ENCODE results near the gene UROC1.
A peak's percentile ranks its signal among the peaks of the same experiment; 100 is the strongest.

Gene UROC1

DNA sequence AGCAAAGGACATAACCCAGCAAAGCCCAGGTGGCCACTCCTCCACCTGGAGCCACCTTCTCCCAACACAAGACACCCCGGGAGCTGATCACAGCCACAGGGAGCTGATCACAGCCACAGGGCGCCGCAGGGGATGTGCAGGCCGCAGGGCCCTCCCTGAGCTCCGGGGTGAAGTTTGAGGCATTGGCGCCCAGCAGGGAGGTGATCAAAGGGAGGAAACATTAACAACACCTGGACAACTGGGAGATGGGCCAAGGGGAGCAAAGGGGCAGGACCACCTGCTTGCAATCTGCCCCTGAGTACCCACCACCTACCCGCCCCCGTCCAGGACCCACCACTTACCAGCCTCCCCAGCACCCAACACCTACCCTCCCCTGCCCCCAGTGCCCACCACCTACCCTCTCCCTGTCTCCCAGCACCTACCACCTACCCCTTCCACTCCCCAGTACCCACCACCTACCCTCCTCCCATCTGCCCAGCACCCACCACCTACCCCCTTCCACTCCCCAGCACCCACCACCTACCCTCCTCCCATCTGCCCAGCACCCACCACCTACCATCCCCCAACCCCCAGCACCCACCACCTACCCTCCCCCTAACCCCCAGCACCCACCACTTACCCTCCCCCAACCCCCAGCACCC is 2.4 kb downstream of the UROC1 start:
- no peak for DNase-seq

DNA sequence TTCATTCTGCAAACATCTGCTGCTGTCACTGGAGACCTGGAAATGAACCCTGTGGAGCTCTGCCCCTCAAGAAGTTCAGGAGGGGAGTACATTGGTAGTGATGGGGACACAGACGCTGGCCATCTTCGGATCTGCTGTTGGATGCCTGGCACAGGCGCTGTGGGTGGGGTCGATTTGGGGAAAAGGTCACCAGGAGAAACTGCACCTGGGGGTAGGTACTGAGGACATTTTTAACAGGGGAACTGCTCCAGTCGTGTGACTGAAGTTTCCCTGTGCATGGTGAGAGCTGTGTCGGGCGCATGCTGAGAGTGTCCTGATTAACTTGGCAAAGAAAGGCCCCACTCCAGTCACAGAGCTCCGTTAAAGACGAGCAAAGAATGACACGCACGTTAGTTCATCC is 3.4 kb downstream of the UROC1 start:
- DNase-seq, result no peak

GRCh38 chr3:126512916-126513650 is 4.5 kb downstream of the UROC1 start:
- DNase-seq, result no peak

DNA sequence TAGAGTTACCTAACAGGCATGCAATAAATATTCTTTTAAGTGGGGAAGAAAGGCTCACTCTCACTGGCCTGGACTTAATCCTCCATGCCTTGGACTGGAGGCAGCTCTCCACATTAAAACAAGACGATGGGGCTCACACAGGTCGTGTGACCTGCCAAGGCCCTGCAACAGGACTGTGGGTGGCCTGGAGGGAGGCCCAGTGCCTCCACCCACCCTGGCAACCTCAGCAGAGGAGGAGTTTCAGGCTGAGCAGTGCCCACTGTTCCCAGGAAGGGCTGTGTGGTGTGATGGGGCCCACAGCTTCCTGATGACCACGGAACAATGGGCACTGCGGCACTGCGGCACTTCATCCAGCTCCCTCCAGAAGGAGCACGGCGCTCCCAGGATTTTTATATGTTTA is 5.5 kb downstream of the UROC1 start:
- no peak for DNase-seq

GRCh38 chr3:126511291-126511690 is 6.3 kb downstream of the UROC1 start:
- DNase-seq, result no peak

DNA sequence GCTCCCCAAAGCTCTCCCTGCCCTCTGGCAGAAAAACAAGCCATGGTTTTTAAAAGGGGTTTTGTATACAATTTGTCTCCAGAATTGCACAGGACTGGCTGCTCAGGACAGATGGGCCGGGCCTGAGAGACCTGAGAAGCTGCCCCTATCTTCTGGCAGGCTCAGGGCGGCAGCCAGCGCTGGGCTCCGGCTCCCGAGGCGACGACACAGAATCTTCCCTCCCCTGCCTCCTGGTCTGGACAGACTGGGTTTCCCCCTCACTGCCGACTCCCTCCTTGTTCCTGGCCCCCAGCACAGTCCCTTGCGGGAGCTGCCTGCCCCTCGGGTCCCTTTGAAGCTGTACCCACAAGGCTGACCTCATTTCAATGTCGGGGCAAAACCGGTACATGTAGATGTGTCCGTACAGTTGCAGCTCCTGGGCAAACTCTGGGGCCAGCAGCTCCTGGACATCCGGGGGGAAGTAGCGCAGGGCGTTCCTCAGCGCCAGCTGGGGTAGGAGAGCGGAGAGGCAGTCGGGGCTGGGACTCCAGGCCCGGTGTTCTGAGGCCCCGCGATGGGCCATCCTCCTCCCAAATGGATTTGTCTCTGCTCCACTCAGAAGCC is 7.2 kb downstream of the UROC1 start:
- DNase-seq, result no peak

GRCh38 chr3:126509597-126510307 is 7.8 kb downstream of the UROC1 start:
- DNase-seq, result no peak

DNA sequence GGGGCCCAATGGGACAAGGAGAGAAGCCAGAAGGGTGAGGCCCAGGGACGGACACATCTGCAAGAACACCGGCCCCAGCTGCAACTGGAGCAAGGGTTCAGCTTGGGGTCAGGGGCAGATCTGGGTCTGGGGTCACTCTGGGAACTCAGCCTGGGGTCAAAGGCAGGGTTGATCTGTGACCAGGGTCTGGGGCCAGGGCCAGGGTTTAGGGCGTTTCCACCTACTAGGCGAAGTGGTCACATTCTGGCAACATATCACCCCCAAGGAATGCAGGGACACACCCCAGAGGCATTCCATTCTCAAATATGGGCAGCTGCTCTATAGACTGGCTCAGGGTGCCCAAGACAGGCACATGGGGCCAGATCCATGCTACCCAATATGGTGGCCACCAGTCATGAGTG is 9.0 kb downstream of the UROC1 start:
- no peak for DNase-seq

- no peak for DNase-seq
Observed at GRCh38 chr3:126507886-126508285, 9.7 kb downstream of the UROC1 start.

DNA sequence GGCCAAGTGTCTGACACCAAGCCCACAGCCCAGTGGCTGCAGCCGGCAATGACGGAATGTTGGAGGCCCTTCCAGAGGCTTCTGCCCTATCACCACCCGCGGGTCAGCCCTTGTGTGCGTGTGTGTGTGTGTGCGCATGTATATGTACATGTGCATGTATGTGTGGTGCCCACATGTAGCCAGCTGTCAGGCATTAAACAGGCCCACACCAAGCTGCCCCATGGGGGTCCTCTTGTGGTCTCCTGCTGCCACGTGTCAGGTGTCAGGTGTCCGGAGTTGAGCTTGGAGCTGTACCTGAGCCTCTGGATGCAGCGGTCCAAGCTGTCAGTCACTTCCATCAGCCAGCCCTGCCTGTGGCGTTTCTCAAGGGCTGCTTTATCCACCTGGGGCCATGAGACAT is 13.9 kb downstream of the UROC1 start:
- no peak for DNase-seq

DNA sequence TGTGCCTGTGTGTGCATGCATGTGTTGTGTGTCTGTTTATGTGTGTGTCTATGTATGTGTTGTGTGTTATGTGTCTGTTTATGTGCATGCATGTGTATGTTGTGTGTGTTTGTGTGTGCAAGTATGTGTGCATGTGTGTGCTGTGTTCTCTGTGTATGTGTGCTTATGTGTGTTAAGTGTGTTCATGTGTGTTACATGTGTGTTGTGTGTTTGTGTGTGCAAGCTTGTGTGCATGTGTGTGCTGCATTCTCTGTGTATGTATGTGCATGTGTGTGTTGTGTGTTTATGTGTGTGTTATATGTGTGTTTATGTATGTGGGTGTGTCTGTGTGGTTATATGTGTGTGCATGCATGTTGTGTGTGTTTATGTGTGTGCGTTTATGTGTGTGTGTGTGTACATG is 14.9 kb downstream of the UROC1 start:
- DNase-seq, result no peak

DNA sequence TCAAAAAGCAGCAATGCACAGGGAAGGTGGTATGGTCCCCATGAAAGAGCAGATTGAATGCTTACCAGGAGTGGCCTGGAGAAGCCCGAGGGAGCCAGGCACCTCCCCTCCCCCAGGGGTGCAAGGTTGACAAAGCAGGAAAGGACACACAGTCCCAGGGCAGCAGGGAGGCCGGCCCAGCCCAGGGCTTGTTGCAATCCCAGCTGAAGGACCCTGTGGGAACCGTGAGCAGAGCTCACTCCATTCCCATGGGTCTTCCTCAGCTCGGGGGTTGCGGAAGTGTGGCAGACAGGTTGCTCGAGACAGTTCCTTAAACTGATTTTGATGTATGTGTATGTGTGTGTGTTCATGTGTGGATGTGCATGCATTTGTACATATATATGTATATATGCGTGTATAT is 15.8 kb downstream of the UROC1 start:
- no peak for DNase-seq

GRCh38 chr3:126501054-126501453 is 16.5 kb downstream of the UROC1 start:
- no peak for DNase-seq

DNA sequence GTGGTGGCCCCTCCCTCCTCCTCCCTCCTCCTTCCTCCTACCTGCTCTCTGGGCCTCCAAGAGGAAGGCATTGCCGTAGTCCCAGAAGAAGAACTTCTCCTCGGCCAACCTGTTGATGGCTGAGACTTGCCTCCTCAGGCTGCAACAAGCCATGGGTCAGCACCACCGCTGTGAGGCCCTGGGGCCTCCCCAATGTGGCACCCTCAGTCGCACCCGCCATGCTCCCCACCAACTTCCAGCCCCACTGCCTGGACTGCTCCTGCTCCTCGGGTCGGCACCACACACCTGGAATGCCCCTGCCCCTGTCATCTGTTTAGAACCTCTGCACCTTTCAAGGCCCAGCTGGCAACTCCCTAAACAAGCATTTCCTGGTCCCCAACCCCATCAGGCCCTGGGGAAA is 17.6 kb downstream of the UROC1 start:
- no peak for DNase-seq

DNA sequence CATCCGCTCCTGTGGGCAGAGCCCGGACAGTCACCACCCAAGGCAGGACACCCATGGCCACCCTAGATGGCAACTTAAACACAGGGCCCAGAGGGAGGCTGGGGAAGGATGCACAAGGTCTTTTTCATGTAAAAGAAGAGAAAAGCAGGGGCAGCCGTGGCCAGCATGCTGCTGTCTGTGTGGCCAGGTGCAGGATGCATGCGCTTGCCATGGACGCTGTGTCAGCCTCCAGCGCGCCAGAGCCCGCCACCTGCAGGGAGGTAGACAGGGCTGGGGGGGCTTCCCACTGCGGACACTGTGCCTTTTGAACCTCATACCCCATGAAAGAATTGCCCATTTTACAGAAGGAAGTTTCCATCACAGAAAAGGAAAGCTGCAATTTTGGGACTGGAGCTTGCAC is 18.2 kb downstream of the UROC1 start:
- DNase-seq, result no peak

- DNase-seq, result no peak
Observed at GRCh38 chr3:126498929-126499328, 18.6 kb downstream of the UROC1 start.

GRCh38 chr3:126498461-126498860 is 19.1 kb downstream of the UROC1 start:
- no peak for DNase-seq

- DNase-seq, result no peak
Observed at GRCh38 chr3:126497956-126498355, 19.6 kb downstream of the UROC1 start.

- DNase-seq, result peak; percentile 24
Observed at GRCh38 chr3:126496894-126497850, 20.4 kb downstream of the UROC1 start.

GRCh38 chr3:126495786-126496185 is 21.8 kb downstream of the UROC1 start:
- no peak for DNase-seq

DNA sequence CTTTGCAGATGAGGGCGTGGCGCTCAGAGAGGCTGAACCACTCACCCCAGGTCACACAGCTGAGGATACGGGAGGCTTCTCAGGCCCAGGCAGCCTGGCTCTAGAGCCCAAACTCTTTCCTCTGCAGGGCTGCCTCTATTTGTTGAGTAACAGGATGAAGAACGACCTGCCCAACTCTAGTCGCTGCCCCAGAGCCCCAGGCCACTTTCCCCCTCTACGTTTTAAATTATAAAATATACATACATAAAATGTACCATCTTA is 22.7 kb downstream of the UROC1 start:
- DNase-seq, result no peak

- no peak for DNase-seq
Observed at GRCh38 chr3:126494204-126494969, 23.2 kb downstream of the UROC1 start.

Data from hematopoietic multipotent progenitor cell treated with erythropoietin and hydrocortisone succinate and interleukin-3 and kit ligand, for 6 days (in vitro differentiated cells).